Fibroblast of pulmonary artery (primary cell): Measurements from ENCODE around the gene GALNT9.

Source experiments
- DNase-seq: peaks from one replicate; pipeline ENCODE4 v3.0.0-alpha.2; 2010; ENCODE audit warnings: low read depth
- H3K4me3 ChIP-seq: replicated peaks from 2 replicates; pipeline ENCODE4 v1.5.1; 2011; ENCODE audit warnings: low read depth, mild to moderate bottlenecking, control low read depth, low read length, moderate library complexity
- CTCF ChIP-seq: IDR thresholded peaks from 2 replicates; pipeline ENCODE4 v1.5.1; 2011; ENCODE audit warnings: mild to moderate bottlenecking, control low read depth, low read length, inconsistent platforms; ENCODE audit errors: missing control alignments

The GALNT9 gene

GRCh38 chr12:132205271-132206045, 123.9 kb downstream of the GALNT9 start:
- no peak for TF ChIP-seq CTCF
- H3K4me3 ChIP-seq, result no peak overlapping the region
- no peak for DNase-seq

DNA sequence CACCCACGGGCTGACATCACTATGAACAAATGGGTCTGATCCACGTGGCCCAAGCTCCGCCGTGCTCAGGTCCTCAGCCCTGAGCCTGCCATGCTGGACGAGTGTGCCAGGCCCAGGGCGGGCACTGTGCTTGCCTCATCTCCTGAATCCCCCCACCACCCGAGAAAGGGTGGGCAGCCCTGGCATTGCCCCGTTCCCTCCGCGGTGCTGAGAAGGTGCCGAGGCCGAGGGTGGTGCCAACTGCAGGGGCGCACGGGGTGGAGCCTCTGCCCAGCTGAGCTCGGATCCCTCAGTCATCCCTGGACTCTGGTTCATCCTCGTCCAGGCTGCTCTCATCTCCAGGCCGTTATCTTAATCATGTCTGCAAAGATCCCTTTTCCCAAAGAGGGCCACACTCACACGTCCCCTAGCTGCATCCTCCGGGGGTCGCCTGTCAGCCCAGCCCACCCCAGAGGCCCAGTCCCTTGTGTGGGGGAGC, 124.6 kb downstream of the GALNT9 start:
- DNase-seq, result no peak
- TF ChIP-seq CTCF, result no peak
- no peak overlapping the region for H3K4me3 ChIP-seq

- no peak overlapping the region for H3K4me3 ChIP-seq
- DNase-seq, result no peak
- no peak for TF ChIP-seq CTCF
These were observed 125.2 kb downstream of the GALNT9 start for GRCh38 chr12:132204063-132204792.

GRCh38 chr12:132202929-132203721, 126.3 kb downstream of the GALNT9 start:
- no peak for TF ChIP-seq CTCF
- no peak for DNase-seq
- no peak overlapping the region for H3K4me3 ChIP-seq

DNA sequence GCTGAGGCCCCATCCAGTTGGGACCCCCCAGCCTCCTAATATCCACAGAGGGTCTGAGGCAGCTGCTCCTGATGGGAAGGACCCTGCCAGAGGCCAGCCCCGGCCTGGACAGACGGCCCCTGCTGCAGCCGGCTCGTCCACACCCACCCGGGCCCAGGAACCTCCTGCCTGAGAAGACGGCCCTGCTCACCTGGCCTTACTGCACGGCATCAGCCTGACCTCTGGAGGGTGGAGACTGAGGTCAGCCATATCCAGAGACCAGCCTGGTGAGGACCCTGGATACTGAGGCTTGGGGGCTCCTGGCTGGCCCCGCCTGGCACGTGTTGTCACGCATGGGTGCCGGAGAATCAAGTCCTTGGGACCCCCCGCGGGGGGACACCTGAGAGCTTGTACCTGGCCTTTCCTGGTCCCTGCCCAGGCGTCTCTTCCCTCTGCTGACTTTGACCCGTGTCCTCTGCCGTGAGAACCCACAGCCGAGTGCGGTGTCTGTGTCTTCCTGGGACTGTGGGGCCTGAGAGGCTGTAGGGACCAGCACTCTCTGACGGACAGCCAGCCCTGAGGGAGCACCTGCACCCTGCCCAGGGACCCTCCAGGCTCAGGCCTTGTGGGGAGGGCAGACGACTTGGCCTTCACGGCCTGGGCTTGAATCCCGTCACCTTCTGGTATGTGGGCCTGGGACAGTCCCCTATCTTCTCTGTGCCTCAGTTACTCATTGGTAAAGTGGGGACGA, 127.8 kb downstream of the GALNT9 start:
- no peak for TF ChIP-seq CTCF
- DNase-seq, result no peak
- no peak overlapping the region for H3K4me3 ChIP-seq

- no peak for TF ChIP-seq CTCF
- no peak for DNase-seq
- no peak overlapping the region for H3K4me3 ChIP-seq
These were observed 128.6 kb downstream of the GALNT9 start for GRCh38 chr12:132200800-132201199.
